SIG-M5 (cell line): Measurements from ENCODE around the gene IAH1.
"Not testable (repeated sequence)": the region's sequence is repeated elsewhere in the genome, so short reads cannot be mapped to it uniquely, and the experiment has no call there.

ENCODE experiments used
- DNase-seq: peaks from one replicate; lab custom pipeline; 2025; lab: John Stamatoyannopoulos, UW

Gene IAH1

DNA sequence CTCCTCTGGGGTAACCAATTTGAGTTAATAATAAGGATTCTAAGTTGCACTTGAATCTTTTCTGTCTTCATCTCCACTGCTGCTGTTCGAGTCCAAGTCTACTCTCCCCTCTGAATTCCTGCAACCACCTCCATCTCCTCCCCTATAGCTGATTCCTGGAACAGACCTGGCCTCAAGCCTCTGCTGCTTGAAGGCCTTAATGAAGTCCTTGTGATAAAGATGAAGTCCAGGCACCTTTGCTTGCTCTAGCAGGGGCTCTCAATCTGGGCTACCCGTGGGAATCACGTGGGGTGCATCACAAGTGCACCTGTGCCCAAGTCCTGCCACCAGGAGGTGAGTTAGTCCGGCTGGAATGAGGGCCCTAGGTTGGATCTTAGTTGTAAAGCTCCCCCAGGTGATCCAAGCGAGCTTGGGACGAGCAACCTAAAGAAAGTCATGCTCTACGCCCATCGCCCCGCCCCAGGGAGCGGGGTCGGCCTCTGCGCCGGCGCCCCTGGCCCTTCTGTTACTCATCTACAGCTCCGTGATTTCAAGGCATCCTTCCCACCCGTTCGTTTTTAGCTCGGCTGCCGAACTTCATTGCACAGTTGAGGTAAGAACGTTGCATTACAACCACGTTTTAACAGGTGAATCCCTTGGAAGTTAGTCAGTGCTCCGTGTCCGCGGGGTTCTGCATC, 905 bp upstream of the IAH1 start:
- no peak for DNase-seq

- DNase-seq = no peak
Measured at GRCh38 chr2:9473985-9474360, 378 bp upstream of the IAH1 start.

DNA sequence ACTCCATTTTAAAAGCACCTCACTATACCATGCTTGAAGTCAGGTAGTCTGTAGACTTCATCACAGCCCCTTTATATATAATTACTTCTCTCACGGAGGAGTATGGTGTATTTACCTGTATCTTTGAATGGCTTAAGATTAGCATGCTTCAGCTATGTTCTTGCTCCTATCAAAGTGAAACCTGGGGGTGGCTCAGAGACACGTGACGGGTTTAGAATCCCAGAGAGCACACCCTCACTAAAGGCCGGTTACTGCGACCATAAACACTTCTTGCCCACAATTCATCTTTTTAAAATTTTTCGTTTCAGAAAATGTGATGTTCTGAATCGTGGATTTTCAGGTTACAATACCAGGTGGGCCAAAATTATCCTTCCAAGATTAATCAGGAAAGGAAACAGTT, 3.6 kb downstream of the IAH1 start:
- no peak for DNase-seq

DNA sequence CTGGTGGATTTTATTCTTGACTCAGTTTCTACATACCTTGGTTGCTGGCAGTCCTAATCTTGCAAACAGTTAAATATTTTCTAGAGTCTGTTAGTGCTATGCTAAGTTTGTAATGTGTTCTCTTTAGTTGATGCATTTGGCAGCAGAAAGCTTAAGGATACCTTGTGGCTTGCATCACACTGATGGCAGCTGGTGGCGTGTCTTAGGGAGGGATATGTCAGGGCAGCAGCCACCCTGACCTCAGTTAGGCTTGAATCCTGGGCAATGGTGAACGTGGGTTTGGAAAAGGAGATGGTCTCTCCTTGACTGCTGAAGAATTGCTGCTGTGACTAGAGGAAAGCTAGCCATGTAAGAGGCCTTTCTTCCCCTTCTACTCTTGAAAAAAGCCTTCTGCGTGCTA, 4.2 kb downstream of the IAH1 start:
- no peak for DNase-seq

GRCh38 chr2:9480157-9480556, 5.8 kb downstream of the IAH1 start:
- no peak for DNase-seq

DNA sequence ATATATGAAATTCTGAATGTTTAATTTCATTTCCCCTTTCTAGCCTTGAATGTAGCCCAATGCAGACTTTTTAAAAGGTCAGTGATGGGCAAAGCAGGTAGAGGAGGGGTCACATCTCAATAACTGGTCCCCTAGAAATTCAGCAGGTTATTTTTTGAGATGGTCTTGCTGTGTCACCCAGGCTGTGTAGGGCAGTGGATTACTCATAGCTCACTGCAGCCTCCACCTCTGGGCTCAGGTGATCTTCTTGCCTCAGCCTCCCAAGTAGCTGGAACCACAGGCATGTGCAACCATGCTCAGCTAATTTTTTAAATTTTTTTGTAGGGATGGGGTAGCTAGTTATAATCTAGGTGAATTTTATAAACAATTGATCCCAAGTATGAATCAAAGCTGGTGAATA, 8.8 kb downstream of the IAH1 start:
- no peak for DNase-seq

GRCh38 chr2:9484533-9484932, 10.2 kb downstream of the IAH1 start:
- no peak for DNase-seq

GRCh38 chr2:9488583-9489547, 14.5 kb downstream of the IAH1 start:
- no peak for DNase-seq

- no peak for DNase-seq
Measured at GRCh38 chr2:9490789-9491188, 16.4 kb downstream of the IAH1 start.

DNA sequence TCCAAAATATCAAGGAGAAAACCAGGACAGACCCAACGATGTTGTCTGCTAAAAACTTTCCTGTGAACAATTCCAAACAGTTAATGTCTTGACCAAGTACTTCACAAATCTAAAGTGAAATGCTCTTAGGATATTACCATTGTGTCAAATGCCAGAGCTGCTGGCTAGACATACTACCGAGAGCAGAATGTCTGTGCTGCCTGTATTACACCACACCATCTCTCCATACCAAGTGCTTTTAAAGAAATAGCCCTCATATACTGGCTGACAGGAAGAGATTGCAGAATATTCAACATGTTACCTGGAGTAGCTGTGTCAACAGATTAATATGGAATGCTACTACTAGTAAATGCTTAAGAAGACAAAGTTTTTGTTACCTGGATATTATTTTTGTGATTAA, 18.6 kb downstream of the IAH1 start:
- no peak for DNase-seq

DNA sequence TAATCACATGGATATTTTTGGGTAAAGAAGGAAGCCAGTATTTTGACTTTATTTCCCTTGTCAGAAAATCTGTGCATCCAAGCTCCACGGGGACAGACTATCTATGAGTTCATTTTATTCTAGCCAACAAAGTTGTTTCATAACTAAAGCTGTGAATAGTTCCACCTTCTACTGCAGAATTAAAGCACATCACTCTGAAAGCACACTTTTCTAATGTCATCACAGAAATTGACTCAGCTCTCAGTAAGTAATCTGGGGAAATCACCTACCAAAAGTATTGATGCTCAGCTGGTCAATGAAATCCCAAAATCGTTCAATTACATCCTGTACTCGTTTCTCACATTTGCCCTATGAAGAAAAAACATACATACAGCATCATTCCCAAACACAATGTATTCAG, 19.1 kb downstream of the IAH1 start:
- DNase-seq = no peak

- no peak for DNase-seq
Measured at GRCh38 chr2:9494081-9494480, 19.7 kb downstream of the IAH1 start.

GRCh38 chr2:9497017-9497416, 22.7 kb downstream of the IAH1 start:
- DNase-seq = no peak

DNA sequence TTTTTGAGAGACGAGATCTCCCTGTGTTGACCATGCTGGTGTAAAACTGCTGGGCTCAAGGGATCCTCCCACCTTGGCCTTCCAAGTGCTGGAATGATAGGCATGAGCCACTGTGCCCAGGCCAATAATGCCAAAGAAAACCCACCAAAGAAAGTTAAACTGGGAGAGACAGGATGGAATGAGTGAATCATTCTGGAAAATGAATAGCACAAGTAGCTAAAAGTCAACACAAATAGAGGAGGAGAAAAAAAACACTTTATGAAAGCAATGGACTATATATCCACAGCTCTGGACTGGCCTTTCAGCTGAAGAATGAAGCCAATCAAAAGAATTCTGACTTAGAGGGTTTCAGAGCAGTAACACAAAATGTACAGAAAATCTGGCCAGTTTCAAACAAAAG, 23.9 kb downstream of the IAH1 start:
- no peak for DNase-seq

GRCh38 chr2:9508931-9509330, 34.6 kb downstream of the IAH1 start:
- no peak for DNase-seq

GRCh38 chr2:9513946-9514345, 39.6 kb downstream of the IAH1 start:
- not testable (repeated sequence) for DNase-seq

GRCh38 chr2:9517118-9517782, 42.9 kb downstream of the IAH1 start:
- no peak for DNase-seq

- no peak for DNase-seq
Measured at GRCh38 chr2:9518163-9518562, 43.8 kb downstream of the IAH1 start.

DNA sequence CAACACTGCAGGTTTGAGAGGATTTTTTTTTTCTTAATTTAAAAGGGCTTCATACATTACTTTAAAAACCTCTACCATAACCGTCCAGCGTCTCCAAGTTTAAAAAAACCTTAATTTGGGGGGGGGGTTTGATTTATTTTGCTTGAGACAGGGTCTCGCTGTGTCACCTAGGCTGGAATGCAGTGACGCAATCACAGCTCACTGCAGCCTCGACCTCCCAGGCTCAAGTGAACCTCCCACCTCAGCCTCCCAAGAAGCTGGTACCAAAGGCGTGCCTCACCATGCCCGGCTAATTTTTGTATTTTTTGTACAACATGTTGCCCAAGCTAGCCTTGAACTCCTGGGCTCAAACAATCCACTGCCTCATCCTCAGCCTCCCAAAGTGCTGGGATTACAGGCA, 44.4 kb downstream of the IAH1 start:
- no peak for DNase-seq

- DNase-seq = no peak
Measured at GRCh38 chr2:9519250-9519649, 44.9 kb downstream of the IAH1 start.

GRCh38 chr2:9524291-9524690, 49.9 kb downstream of the IAH1 start:
- no peak for DNase-seq

DNA sequence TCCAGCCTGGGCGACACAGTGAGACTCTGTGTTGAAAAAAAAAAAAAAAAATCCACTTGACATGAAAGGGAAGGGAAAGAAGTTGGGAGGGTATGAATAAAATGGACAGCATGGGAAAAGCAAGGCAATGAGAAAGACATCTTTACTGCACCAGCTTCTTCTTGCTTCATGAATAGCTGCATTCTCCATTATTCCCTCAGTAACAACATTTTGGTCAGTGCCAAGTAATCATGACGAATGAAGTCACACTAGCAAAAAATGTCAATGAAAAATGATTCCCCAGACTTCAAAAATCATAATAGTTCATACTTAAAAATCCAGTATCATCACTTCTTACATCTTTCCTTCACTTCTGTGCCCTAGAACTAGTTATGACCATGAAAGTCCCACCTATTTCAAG, 50.9 kb downstream of the IAH1 start:
- DNase-seq = no peak
